Tibial nerve (tissue), 4 donors: ENCODE data around the gene MARS2. TPM values are rescaled to one million over a fixed set of nuclear protein-coding genes. Genes with fewer than 3 reads are reported as not detected.
"Not testable (repeated sequence)": the region's sequence is repeated elsewhere in the genome, so short reads cannot be mapped to it uniquely, and the experiment has no call there.

ENCODE experiments used
- DNase-seq, 2 donors: peaks; one replicate each; pipeline ENCODE4 v3.0.0-alpha.2; 2019; ENCODE audit warnings: low spot score in 2 of 2
- H3K27ac ChIP-seq, 4 donors: fragments of 200-600 bp; sonication (generic) in 3 of 4; one replicate each; pipeline ENCODE4 v1.5.1; 2017 to 2019; ENCODE audit warnings: mild to moderate bottlenecking in 1 of 4
- H3K27me3 ChIP-seq, 2 donors: fragments of 200-600 bp; sonication (generic) in 1 of 2; one replicate each; pipeline versions ENCODE4 v1.5.1 to v1.6.0; 2017 to 2019
- H3K36me3 ChIP-seq, 3 donors: fragments of 200-600 bp; sonication (generic); one replicate each; pipeline ENCODE4 v1.5.1; 2018 to 2019
- H3K4me1 ChIP-seq, 4 donors: fragments of 200-600 bp; sonication (generic) in 3 of 4; one replicate each; pipeline ENCODE4 v1.5.1; 2017 to 2019
- H3K4me3 ChIP-seq, 4 donors: fragments of 200-600 bp; sonication (generic) in 3 of 4; one replicate each; pipeline ENCODE4 v1.5.1; 2017 to 2019; ENCODE audit warnings: mild to moderate bottlenecking in 1 of 4, moderate library complexity in 1 of 4
- H3K9me3 ChIP-seq, 4 donors: fragments of 200-600 bp; sonication (generic) in 3 of 4; one replicate each; pipeline ENCODE4 v1.5.1; 2017 to 2019
- CTCF ChIP-seq, 5 experiments: fragments of 200-600 bp in 3 of 5; fragments of 450-650 bp in 2 of 5; sonication (generic) in 3 of 5; IDR thresholded peaks; one replicate each; pipeline ENCODE4 v1.5.1; 2016 to 2019; ENCODE audit warnings: antibody characterized with exemption in 5 of 5, mild to moderate bottlenecking in 3 of 5, moderate library complexity in 2 of 5
- EP300 ChIP-seq, 2 donors: sonication (generic); formaldehyde crosslinking; IDR thresholded peaks; one replicate each; pipeline ENCODE4 v1.6.1; 2017; ENCODE audit warnings: antibody characterized with exemption in 2 of 2, mild to moderate bottlenecking in 1 of 2
- POLR2A ChIP-seq, 2 donors: fragments of 450-650 bp; IDR thresholded peaks; one replicate each; pipeline ENCODE4 v1.6.1; 2017; ENCODE audit warnings: antibody characterized with exemption in 2 of 2, mild to moderate bottlenecking in 2 of 2, moderate library complexity in 2 of 2
- whole genome bisulfite sequencing, 2 donors: methylation state at CpG; one replicate each; pipeline ENCODE4 v1.1.5; 2018; 5-methylcytosine and 5-hydroxymethylcytosine counted together
- total RNA-seq, 4 donors: library from RNA; depleted of rRNA; stranded (reverse); fragments of >200 nt; gene quantifications; one replicate each; pipeline ENCODE4 v1.1.0, GENCODE V29; 2016

MARS2 gene
- total RNA-seq, 4 donors from 2014 or later: 5.7 to 8.0 (median 6.9) TPM

- H3K27ac ChIP-seq: no peak overlapping the region
- H3K27me3 ChIP-seq: no peaks in the 10 kb centered on the region
- TF ChIP-seq EP300 (IDR thresholded peaks at IDR 0.05): no peak
- TF ChIP-seq CTCF (IDR thresholded peaks at IDR 0.05): no peak
- TF ChIP-seq POLR2A (IDR thresholded peaks at IDR 0.05): no peak
- H3K9me3 ChIP-seq: no peaks in the 10 kb centered on the region
- H3K4me3 ChIP-seq: no peak overlapping the region
- H3K4me1 ChIP-seq: peaks cover 0 to 40% (median 17%) of the 10 kb centered on the region in 4 donors
- peaks cover 0 to 11% (median 0%) of the 10 kb centered on the region in 3 donors for H3K36me3 ChIP-seq
- DNase-seq: no peak
- 59 to 61% methylated on average over 2 of the region's 2 CpGs for WGBS, 2 donors
These were observed 3.2 kb downstream of the MARS2 start for GRCh38 chr2:197708331-197708730.

- H3K4me3 ChIP-seq, H3K9me3 ChIP-seq, DNase-seq, H3K27ac ChIP-seq, H3K27me3 ChIP-seq: not testable (repeated sequence)
- Histone ChIP-seq H3K4me1 (peaks cover 0 to 40% (median 17%) of the 10 kb centered on the region in 4 donors), H3K36me3 (peaks cover 0 to 11% (median 0%) of the 10 kb centered on the region in 3 donors)
- WGBS, 2 donors: 92% methylated on average over 7 of the region's 7 CpGs
These were observed 4.0 kb downstream of the MARS2 start for GRCh38 chr2:197709140-197709539.

- TF ChIP-seq CTCF (IDR thresholded peaks at IDR 0.05): no peak
- TF ChIP-seq POLR2A (IDR thresholded peaks at IDR 0.05): no peak
- no peak for TF ChIP-seq EP300 (IDR thresholded peaks at IDR 0.05)
- Histone ChIP-seq H3K27ac (no peak overlapping the region), H3K27me3 (no peaks in the 10 kb centered on the region), H3K36me3 (peaks cover 0 to 11% (median 0%) of the 10 kb centered on the region in 3 donors), H3K4me1 (peaks cover 0 to 34% (median 17%) of the 10 kb centered on the region in 4 donors), H3K9me3 (no peaks in the 10 kb centered on the region), H3K4me3 (no peak overlapping the region)
- DNase-seq: no peak
These were observed 5.4 kb downstream of the MARS2 start for GRCh38 chr2:197710424-197711042.

GRCh38 chr2:197711578-197711977 is 6.4 kb downstream of the MARS2 start:
- no peak overlapping the region for H3K4me3 ChIP-seq
- TF ChIP-seq EP300 (IDR thresholded peaks at IDR 0.05): no peak
- peaks cover 0 to 11% (median 0%) of the 10 kb centered on the region in 3 donors for H3K36me3 ChIP-seq
- no peak overlapping the region for H3K27ac ChIP-seq
- no peaks in the 10 kb centered on the region for H3K9me3 ChIP-seq
- H3K4me1 ChIP-seq: peaks cover 0 to 25% (median 11%) of the 10 kb centered on the region in 4 donors
- no peak for DNase-seq
- H3K27me3 ChIP-seq: no peaks in the 10 kb centered on the region

GRCh38 chr2:197713271-197713670 is 8.1 kb downstream of the MARS2 start:
- Histone ChIP-seq H3K9me3 (no peaks in the 10 kb centered on the region), H3K4me1 (peaks cover 0 to 8% (median 0%) of the 10 kb centered on the region in 4 donors), H3K27ac (no peak overlapping the region), H3K27me3 (no peaks in the 10 kb centered on the region), H3K4me3 (no peak overlapping the region), H3K36me3 (peaks cover 0 to 11% (median 0%) of the 10 kb centered on the region in 3 donors)
- DNase-seq: no peak
- TF ChIP-seq CTCF (IDR thresholded peaks at IDR 0.05) (no peak), EP300 (IDR thresholded peaks at IDR 0.05) (no peak), POLR2A (IDR thresholded peaks at IDR 0.05) (no peak)
- WGBS, 2 donors: 91 to 94% methylated on average over 3 of the region's 3 CpGs

GRCh38 chr2:197717863-197718262 is 12.7 kb downstream of the MARS2 start:
- no peak for TF ChIP-seq EP300 (IDR thresholded peaks at IDR 0.05)
- no peak for TF ChIP-seq POLR2A (IDR thresholded peaks at IDR 0.05)
- no peak for TF ChIP-seq CTCF (IDR thresholded peaks at IDR 0.05)
- H3K27ac ChIP-seq: no peak overlapping the region
- WGBS, 2 donors: 93 to 94% methylated on average over 2 of the region's 2 CpGs
- H3K27me3 ChIP-seq: no peaks in the 10 kb centered on the region
- no peaks in the 10 kb centered on the region for H3K4me1 ChIP-seq
- no peak for DNase-seq
- H3K36me3 ChIP-seq: no peaks in the 10 kb centered on the region
- no peaks in the 10 kb centered on the region for H3K9me3 ChIP-seq
- no peak overlapping the region for H3K4me3 ChIP-seq
